GM18508 (cell line): Measurements from ENCODE around the gene TPX2.
"Not testable (repeated sequence)": the region's sequence is repeated elsewhere in the genome, so short reads cannot be mapped to it uniquely, and the experiment has no call there.

Source experiments
- ATAC-seq: cut with Tn5 transposase; IDR thresholded peaks from one replicate; pipeline ENCODE4 v1.9.1; 2021; ENCODE audit warnings: moderate number of reproducible peaks; ENCODE audit not compliant: insufficient read depth, unreplicated experiment

TPX2 gene

GRCh38 chr20:31718952-31719643, 20.0 kb upstream of the TPX2 start:
- no peak for ATAC-seq

- no peak for ATAC-seq
These were observed 19.2 kb upstream of the TPX2 start for GRCh38 chr20:31719644-31720485.

GRCh38 chr20:31720486-31721407, 18.3 kb upstream of the TPX2 start:
- ATAC-seq, result no peak

GRCh38 chr20:31721408-31722256, 17.5 kb upstream of the TPX2 start:
- ATAC-seq, result no peak

- no peak for ATAC-seq
These were observed 16.6 kb upstream of the TPX2 start, which contains the start of gene BCL2L1 for GRCh38 chr20:31722257-31723068. Gene BCL2L1 (minus strand): TSS chr20:31722868. CDS start chr20:31722218, 650 bp downstream.

GRCh38 chr20:31723069-31723318, 16.1 kb upstream of the TPX2 start:
- no peak for ATAC-seq

- ATAC-seq, result peak; percentile 54
These were observed 15.6 kb upstream of the TPX2 start for GRCh38 chr20:31723319-31724078.

GRCh38 chr20:31731321-31731717, 7.8 kb upstream of the TPX2 start:
- no peak for ATAC-seq

- no peak for ATAC-seq
These were observed 474 bp downstream of the TPX2 start for GRCh38 chr20:31739550-31739977.

- ATAC-seq, result no peak
These were observed 1.1 kb downstream of the TPX2 start for GRCh38 chr20:31740208-31740607.

- no peak for ATAC-seq
These were observed 1.7 kb downstream of the TPX2 start for GRCh38 chr20:31740656-31741323.

- no peak for ATAC-seq
These were observed 7.2 kb downstream of the TPX2 start for GRCh38 chr20:31746068-31746878.

- not testable (repeated sequence) for ATAC-seq
These were observed 7.9 kb downstream of the TPX2 start for GRCh38 chr20:31747028-31747427.

GRCh38 chr20:31747640-31748039, 8.6 kb downstream of the TPX2 start:
- ATAC-seq, result no peak

- no peak for ATAC-seq
These were observed 10.1 kb downstream of the TPX2 start for GRCh38 chr20:31749223-31749622.

- ATAC-seq, result no peak
These were observed 12.0 kb downstream of the TPX2 start for GRCh38 chr20:31751126-31751525.

GRCh38 chr20:31757254-31757653, 18.2 kb downstream of the TPX2 start:
- no peak for ATAC-seq
